NCI-H2107 (cell line): ENCODE measurements around the gene ZNF569.
"Not testable (repeated sequence)": the region's sequence is repeated elsewhere in the genome, so short reads cannot be mapped to it uniquely, and the experiment has no call there.

Experiments
- DNase-seq: peaks from one replicate; lab custom pipeline; 2025; lab: John Stamatoyannopoulos, UW

The ZNF569 gene

DNA sequence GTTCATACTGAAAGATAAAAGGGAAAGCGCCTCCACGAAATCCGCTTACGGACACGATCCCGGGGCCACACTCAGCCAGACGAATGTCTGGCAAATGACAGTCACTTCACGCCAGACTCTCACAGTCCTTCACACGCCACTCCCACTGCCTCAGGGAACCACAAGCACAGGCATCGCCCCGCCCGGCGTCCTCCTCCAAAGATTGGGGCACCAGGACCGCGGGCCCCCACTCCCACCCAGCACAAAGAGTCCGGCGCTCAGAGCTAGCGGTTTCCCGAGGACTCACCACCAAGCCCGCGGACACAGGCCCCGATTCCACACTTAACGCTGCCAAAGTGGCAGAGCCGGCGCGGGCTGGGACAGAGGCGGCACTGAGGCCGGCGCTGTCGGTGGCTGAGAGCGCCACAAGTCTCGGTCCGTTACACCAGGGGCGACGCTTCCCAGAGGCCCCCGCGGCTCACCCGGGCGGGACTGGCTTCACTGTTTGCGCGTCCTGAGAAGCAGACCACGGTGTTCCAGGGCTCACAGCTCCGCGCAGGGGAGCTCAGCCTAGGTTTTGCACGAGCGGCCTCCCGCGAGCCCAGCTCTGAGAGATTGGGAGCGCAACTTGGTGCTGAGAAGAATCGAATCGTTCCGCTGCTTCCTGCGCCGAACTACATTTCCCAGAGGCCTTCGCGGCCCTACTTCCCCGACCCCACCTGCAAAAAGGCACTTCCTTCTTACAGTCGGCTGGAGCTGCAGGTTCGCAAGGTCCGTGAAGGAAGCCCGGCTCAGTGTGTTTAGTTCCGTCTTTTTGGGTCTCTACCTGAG, at the start of gene ZNF569:
TSS of gene ZNF569 (minus strand) at position 647 of the 810 bp plus-strand sequence. CDS start 22,523 bp downstream, outside the sequence.
- DNase-seq = peak; percentile 81

DNA sequence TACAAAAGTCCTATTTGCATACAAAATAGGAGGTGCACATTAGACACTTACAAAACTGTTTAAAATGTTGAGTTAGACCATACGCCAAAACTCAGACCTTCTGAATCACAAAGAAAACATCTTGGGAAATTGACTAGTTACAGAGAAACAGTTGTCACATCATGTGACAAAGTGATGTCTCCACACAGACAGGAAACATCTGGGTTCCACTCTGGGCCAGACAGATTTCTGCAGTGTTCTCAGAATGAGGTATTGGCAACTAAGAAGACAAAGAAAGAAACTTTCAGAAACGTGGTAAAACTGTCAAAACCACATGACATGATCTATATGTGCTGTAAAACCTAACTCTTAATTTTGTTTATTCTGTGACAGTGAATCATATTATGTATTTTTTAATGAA, 46.2 kb upstream of the ZNF569 start:
- no peak for DNase-seq

DNA sequence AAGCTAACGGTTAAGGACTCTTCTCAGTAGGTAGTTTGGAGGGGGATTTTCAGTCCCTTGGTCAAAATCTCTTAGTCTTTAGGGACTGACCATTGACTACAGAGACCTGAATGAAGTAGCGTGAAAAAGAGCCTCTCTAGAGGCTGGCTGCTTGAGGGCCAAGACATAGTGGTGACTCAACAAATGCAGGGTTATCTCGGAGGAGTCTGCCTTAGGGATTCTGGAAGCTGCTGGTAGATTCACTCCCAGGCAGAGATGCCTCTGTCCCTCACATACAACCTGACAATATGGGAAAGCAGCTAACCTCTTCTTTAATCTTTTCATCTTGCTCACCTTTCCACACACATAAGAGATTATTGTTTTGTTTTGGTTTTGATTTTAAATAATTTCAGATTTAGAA, 44.6 kb upstream of the ZNF569 start:
- no peak for DNase-seq

DNA sequence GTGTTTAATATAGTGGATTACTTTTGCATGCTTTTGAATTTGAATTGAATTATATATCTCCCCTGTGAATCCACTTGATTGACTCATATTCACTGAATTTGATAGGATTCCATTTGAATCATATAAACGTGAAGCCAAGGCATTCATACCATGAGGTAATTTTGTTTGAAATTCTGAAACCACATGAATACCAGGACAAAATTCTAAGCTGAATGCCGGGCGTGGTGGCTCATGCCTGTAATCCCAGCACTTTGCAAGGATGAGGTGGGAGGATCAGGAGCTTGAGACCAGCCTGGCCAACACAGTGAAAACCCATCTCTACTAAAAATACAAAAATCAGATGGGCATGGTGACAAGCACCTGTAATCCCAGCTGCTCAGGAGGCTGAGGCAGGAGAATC, 43.9 kb upstream of the ZNF569 start:
- DNase-seq = no peak

DNA sequence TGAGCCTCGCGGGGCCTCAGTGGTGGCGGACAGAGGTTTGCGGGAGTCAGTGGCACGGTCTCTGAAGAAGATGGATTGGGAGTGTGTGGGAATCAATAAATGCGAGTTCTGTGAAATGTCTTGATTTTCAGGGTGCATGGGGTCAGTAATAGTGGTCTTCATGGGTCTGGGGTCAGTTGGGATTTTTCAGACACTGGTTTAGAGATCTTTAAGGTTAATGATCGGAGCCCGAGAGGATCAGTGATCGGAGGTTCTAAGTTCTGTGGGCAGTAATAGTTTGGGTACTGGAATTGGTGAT, 39.9 kb upstream of the ZNF569 start:
- DNase-seq = no peak

DNA sequence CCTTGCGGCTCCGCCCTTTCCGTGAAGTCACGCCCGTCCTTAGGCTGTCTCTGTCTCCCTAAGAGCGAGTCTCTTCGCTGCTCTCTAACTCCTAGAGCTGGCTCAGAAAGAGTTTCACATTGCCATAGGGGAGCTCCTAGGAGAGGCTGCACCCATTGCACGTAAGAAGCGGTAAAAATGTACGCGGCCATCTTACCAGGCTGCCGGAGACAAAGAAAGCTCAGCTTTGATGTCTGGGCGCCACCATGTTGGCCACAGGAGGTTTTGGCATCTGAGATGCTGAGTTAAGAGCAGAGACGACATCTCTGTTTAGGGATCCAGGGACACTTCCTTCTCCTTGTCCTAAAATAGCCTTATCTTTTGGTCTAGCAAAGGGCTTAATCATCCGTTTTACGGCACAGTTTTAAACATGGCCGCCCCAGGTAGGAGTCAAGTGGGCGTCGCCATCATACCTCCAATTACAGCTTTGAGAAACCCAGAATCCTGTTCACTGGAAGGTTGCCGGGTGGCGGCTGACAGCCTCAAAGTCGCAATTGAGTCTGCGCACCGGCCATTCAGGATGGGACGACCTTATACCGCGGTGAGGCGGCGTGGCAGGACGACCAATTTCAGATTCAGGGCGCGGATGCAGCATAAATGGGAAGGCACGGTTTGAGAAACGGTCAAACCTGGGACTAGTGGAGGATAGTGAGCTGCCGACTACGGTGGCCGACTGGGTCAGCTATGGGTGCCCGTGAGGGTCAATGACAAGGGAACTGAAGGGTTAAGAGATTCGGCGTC, 39.3 kb upstream of the ZNF569 start, which contains the start of gene ZNF793:
TSS of gene ZNF793 (plus strand) at position 553 of the 780 bp plus-strand sequence. CDS start 16,501 bp downstream, outside the sequence.
- peak; percentile 82 for DNase-seq

DNA sequence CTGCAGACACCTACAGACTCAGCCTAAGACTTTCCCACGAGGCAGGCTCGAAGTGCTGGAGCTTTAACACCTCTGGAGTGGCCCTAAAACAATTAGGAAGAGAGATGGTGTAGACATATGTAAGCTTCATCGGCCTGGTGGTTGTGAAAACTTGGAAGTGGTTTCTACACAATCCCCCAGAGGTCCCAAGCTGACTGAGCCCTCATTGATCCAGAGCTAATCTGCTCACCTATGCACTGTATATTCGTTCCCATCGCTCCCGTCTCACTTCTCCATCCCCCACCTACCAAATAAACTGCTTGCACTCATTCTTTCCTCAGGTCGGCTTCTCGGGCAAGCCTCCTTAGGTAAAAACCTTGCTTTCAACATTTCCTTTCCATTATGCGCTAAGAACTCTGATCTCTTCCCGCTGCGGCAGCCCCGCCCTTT, 38.7 kb upstream of the ZNF569 start:
- DNase-seq = peak; percentile 4

DNA sequence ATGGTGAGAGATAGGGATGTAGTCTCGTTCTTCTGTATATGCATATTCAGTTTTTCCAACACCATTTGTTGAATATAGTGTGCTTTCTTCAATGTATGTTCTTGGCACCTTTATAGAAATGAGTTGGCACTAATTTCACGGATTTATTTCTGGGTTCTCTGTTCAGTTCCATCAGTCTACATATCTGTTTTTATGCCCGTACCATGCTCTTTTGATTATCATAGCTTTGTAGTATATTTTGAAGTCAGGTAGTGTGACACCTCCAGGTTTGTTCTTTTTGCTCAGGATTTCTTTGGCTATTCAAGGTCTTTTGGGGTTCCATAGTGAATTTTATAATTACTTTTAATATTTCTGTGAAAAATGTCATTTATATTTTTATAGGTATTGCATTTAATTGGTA, 25.0 kb upstream of the ZNF569 start:
- no peak for DNase-seq

DNA sequence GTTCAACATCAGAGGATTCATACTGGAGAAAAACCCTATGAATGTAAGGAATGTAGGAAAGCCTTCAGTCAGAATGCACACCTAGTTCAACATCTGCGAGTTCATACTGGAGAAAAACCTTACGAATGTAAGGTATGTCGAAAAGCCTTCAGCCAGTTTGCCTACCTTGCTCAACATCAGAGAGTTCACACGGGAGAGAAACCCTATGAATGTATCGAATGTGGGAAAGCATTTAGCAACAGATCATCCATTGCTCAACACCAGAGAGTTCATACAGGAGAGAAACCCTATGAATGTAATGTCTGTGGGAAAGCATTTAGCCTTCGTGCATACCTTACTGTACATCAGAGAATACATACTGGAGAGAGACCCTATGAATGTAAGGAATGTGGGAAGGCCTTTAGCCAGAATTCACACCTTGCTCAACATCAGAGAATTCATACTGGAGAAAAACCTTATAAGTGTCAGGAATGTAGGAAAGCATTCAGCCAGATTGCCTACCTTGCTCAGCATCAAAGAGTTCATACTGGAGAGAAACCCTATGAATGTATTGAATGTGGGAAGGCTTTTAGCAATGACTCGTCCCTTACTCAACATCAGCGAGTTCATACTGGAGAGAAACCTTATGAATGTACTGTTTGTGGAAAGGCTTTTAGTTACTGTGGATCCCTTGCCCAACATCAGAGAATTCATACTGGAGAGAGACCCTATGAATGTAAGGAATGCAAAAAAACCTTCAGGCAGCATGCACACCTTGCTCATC, 17.3 kb upstream of the ZNF569 start:
- DNase-seq = no peak

DNA sequence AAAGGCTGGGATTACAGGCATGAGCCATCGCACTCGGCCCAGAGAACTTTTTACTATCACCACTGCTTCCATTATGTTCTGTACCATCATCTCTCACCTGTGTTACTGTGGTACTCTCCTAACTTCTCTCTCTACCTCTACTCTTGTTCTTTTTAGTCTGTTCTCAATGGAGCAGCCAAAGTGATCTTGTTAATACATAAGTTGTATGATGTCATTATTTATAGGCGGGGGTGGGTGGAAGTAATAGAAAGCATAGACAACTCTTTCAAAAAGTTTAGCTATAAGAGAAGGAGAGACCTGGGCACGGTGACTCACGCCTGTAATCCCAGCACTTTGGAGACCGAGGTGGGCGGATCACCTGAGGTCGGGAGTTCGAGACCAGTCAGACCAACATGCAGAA, 4.9 kb upstream of the ZNF569 start:
- DNase-seq = no peak

DNA sequence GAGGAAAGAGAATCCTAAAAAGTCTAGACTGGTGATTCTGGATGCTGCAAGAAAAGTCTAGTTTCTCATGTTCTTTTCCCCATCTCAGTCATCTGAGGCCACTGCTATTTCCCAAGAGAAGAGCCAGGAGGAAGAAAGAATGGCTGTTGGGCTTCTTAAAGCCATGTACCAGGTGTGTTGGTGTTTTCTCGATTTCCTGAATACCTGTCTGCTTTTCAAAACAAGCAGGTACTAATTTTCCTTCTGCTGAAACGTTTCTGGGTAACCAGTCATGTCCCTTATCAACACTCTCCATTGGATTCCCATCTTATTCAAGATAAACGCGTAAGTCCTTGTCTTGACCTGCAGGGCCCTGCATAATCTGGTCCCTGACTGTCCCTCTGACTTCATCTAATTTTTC, 3.0 kb upstream of the ZNF569 start:
- no peak for DNase-seq

DNA sequence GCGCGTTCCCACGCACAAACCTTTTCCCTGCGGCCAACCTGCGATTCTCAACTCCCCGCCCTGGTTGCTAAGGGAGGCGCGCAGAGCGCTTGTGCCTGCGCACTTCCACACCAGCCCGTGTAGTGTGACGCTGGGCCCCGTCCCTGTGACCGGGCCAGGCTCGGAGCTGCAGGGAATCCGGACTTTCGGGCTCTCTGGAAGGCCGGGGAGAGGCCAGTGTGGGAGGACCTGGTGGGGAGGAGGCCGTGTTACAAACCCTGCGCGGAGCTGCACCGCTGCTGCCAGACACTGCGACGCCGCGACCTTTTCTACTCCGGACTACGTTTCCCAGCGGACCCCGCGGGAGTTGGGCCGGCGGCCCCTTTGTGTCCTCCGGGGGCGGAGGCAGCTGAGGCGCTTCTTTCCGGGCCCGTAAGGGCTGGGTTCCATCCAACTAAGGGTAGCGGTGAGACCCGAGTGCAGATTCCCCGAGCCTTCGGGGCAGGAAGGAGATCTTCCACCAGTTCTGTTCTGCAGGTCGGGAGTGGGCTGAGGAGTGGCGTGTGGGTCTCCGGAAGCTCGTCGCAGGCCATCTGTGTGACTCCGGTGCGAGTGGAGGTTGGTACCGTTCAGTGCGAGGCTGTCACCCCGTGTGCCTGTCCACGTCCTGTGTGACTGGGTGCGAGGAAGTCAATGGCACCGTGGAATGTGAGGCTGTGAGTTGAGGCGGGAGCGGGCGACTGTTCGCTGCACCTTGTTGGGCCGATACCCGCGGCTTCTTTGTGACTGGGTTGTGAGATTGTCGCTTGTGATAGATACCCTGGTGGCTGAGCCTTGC, 1.9 kb upstream of the ZNF569 start, which contains the start of gene ZNF570:
TSS of gene ZNF570 (plus strand) at position 396 of the 817 bp plus-strand sequence. CDS start 999 bp downstream, outside the sequence.
- peak; percentile 81 for DNase-seq

DNA sequence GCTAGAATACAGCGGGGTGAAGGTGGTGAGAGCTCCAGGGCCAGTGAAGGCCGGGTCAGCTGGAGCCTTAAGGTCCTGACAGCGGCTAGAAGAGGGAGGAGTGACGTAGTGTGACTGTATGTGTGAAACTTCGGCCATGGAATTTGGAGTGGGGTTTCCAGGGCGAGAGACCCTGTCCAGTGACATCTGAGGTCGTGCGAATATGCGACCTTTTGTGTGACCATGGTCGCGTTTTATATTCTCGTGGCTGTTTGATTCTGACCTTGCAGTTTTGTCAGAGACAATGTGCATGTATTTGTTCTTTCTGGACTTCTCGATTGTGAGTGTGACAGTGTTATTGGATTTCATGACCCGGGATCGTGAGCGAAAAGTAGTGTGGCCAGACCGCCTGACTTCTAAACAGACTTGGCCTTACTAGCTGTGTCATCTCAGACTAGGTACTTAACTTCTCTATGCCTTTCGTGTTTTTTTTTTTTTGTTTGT, 405 bp upstream of the ZNF569 start:
- no peak for DNase-seq

DNA sequence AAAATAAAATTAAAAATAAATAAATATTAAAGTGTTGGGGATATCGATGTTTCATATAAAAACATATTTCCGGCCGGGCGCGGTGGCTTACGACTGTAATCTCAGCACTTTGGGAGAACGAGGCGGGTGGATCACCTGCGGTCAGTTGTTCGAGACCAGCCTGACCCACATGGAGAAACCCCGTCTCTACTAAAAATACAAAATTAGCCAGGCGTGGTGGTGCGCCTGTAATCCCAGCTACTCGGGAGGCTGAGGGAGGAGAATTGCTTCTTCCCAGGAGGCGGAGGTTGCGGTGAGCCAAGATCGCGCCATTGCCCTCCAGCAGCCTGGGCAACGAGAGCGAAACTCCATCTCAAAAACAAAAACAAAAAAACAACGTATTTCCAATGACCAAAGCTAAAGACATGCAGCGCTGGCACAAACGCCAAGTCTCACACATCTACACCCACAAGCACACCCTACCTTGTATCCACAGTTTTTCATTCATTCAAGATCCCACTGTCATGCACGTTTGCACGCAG, 907 bp downstream of the ZNF569 start:
- no peak for DNase-seq

DNA sequence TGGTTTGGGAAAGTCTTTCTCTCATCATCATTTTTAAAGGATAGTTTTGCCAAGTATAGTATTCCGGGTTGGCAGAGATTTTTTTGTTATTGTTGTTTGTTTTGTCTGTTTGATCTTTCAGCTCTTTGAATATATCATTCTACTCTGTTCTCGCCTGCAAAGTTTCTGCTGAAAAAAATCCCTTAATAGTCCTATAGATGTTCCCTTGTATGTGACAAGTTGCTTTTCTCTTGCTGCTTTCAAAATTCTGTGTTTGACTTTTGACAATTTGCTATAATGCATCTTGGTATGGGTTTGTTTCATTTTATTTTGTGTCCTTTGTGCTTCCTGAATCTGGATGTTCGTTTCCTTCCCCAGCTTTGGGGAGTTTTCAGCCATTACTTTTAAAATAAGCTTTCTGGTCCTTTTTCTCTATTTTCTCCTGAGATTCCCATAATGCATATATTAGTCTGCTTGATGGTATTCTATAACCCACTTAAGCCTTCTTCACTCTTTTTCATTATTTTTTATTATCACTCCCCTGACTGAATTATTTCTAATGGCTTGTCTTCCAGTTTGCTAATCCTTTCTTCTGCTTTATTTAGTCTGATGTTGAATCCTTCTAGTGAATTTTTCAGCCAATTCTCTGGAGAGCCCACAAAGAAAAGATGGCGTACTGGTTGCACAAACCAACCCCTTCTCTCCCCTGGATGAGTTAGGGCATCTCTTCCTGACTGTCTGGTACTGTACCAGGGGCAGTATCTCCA, 14.6 kb downstream of the ZNF569 start:
- no peak for DNase-seq

DNA sequence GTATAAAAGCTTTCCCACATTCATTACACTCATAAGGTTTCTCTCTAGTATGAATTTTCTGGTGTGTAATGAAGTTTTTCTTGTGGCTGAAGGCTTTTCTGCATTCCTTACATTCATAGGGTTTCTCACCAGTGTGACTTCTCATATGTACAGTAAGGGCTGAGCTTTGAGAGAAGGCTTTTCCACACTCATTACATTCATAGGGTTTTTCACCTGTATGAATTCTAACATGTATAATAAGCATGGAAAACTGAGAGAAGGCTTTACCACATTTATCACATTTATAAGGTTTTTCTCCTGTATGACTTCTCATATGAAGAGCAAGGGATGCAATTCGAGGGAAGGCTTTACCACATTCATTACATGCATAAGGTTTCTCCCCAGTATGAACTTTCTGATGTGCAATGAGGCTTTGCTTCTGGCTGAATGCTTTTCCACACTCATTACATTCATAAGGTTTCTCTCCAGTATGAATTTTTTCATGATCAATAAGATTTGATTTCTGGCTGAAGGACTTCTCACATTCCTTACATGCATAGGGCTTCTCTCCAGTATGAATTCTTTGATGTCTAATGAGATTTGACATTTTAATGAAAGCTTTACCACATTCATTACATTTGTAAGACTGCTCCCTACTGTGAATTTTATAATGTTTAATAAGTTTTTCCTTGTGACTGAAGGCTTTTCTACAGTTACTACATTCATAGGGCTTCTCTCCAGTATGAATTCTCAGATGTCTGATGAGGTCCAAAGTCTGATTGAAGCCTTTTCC, 53.7 kb downstream of the ZNF569 start:
- no peak for DNase-seq

DNA sequence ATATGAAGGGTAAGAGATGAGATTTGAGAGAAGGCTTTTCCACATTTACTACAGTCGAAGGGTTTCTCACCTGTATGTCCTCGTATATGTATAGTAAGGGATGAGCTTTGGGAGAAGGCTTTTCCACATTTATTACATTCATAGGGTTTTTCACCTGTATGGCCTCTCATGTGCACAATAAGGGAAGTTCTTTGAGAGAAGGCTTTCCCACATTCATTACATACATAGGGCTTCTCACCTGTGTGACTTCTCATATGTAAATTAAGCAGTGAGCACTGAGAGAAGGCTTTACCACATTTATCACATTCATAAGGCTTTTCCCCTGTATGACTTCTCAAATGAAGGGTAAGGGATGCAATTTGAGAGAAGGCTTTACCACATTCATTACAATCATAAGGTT, 54.5 kb downstream of the ZNF569 start:
- DNase-seq = no peak

DNA sequence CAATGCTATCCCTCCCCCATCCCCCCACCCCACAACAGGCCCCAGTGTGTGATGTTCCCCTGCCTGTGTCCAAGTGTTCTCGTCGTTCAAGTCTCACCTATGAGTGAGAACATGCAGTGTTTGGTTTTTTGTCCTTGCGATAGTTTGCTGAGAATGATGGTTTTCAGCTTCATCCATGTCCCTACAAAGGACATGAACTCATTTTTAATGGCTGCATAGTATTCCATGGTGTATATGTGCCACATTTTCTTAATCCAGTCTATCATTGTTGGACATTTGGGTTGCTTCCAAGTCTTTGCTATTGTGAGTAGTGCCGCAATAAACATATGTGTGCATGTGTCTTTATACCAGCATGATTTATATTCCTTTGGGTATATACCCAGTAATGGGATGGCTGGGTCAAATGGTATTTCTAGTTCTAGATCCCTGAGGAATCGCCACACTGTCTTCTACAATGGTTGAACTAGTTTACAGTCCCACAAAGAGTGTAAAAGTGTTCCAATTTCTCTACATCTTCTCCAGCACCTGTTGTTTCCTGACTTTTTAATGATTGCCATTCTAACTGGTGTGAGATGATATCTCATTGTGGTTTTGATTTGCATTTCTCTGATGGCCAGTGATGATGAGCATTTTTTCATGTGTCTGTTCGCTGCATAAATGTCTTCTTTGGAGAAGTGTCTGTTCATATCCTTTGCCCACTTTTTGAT, 61.0 kb downstream of the ZNF569 start:
- not testable (repeated sequence) for DNase-seq

DNA sequence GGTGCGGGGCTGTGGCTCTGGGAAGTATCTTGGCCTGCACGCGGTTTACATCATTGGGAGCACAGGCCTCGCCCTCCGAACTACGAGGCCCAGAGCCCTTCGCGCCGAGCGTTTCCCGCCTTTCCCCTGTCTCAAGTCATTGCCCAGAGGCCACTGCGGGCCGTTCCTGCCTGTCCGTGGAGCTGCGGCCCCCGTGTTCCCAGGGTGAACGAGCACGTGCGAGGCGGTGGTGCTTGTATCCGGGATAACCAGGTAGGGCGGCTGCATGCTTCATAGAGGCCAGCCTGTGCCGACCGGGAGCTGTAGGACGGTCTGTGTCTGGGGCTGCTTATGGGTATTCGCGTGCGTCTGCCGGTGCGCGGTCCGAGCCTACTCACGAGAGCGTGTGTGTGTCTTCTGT, 63.8 kb downstream of the ZNF569 start:
- DNase-seq = no peak
